OCI-LY7 (cell line): Measurements from ENCODE around the gene BPIFB3. TPM values are rescaled to one million over a fixed set of nuclear protein-coding genes. Genes with fewer than 3 reads are reported as not detected.

ENCODE experiments used
- BruUV-seq: library from RNA; stranded (reverse); fragments of 400-500 nt; replicated peaks from 2 replicates; lab custom pipeline; 2021; lab: Mats Ljungman, UMichigan
- CTCF ChIA-PET: fragments of 300-600 bp; sonication (Branson Sonifier 250); formaldehyde crosslinking; loops from one replicate; lab custom pipeline; 2022; ENCODE audit warnings: antibody characterized with exemption; ENCODE audit not compliant: unreplicated experiment; lab: Charles Lee
- POLR2A ChIA-PET: fragments of 300-600 bp; sonication (Branson Sonifier 250); formaldehyde crosslinking; loops from one replicate; lab custom pipeline; 2022; ENCODE audit warnings: antibody characterized with exemption; lab: Charles Lee
- DNase-seq: peaks from one replicate; pipeline ENCODE4 v3.0.0-alpha.2; 2015; ENCODE audit warnings: low spot score
- H2AFZ ChIP-seq: fragments of 200-600 bp; sonication (generic), shearing (Covaris generic); 2 replicates; pipeline ENCODE4 v1.6.1; 2014; ENCODE audit warnings: mild to moderate bottlenecking, antibody characterized with exemption, low read length, moderate library complexity
- H3K27ac ChIP-seq: fragments of 200-600 bp; sonication (generic); 2 replicates; pipeline ENCODE4 v1.5.1; 2014; ENCODE audit warnings: mixed run types, low read depth, mild to moderate bottlenecking, moderate library complexity, low read length, inconsistent platforms; ENCODE audit not compliant: poor library complexity, severe bottlenecking
- H3K36me3 ChIP-seq: fragments of 200-600 bp; sonication (generic); 2 replicates; pipeline ENCODE4 v1.6.1; 2014; ENCODE audit warnings: mild to moderate bottlenecking, antibody characterized with exemption, low read length, moderate library complexity, mixed read lengths; ENCODE audit not compliant: insufficient read depth
- H3K4me1 ChIP-seq: fragments of 200-600 bp; sonication (generic); 2 replicates; pipeline ENCODE4 v1.5.1; 2014; ENCODE audit warnings: mild to moderate bottlenecking, low read length; ENCODE audit not compliant: insufficient read depth, poor library complexity, severe bottlenecking
- H3K4me2 ChIP-seq: fragments of 200-600 bp; sonication (generic); 2 replicates; pipeline ENCODE4 v1.6.1; 2014; ENCODE audit warnings: mild to moderate bottlenecking, low read length
- H3K4me3 ChIP-seq: fragments of 200-600 bp; sonication (generic); 2 replicates; pipeline ENCODE4 v1.5.1; 2014; ENCODE audit warnings: mild to moderate bottlenecking, low read depth, low read length; ENCODE audit not compliant: poor library complexity, severe bottlenecking
- H3K79me2 ChIP-seq: fragments of 200-600 bp; sonication (generic); 2 replicates; pipeline ENCODE4 v1.6.1; 2016; ENCODE audit warnings: low read depth, mild to moderate bottlenecking, low read length, moderate library complexity, mixed read lengths; ENCODE audit not compliant: insufficient read depth
- H3K9me2 ChIP-seq: fragments of 200-600 bp; sonication (generic); 2 replicates; pipeline ENCODE4 v1.6.1; 2016; ENCODE audit warnings: mild to moderate bottlenecking, low read length, mixed read lengths; ENCODE audit not compliant: insufficient read depth
- H3K9me3 ChIP-seq: fragments of 200-600 bp; sonication (generic); 2 replicates; pipeline ENCODE4 v1.6.1; 2014; ENCODE audit warnings: mild to moderate bottlenecking, mixed run types, low read length, mixed read lengths
- H4K20me1 ChIP-seq: fragments of 200-600 bp; sonication (generic); 2 replicates; pipeline ENCODE4 v1.6.1; 2014; ENCODE audit warnings: mild to moderate bottlenecking, antibody characterized with exemption, low read length, moderate library complexity, mixed read lengths; ENCODE audit not compliant: insufficient read depth
- EZH2phosphoT487 ChIP-seq: fragments of 200-600 bp; sonication (generic); IDR thresholded peaks from 2 replicates; pipeline ENCODE4 v1.6.1; 2018; ENCODE audit warnings: low read depth, borderline replicate concordance, mild to moderate bottlenecking, mixed run types, antibody characterized with exemption, low read length, moderate library complexity, mixed read lengths
- intact Hi-C: fragments of 100-400 bp; cut with micrococcal nuclease; formaldehyde crosslinking; loops from one replicate; pipeline ENCODE4 v1.10.0; 2022; ENCODE audit not compliant: unreplicated experiment
- total RNA-seq, 2 experiments: library from RNA; depleted of rRNA in 1 of 2; stranded (reverse); fragments of >200 nt in 1 of 2; shearing (Covaris generic) in 1 of 2; gene quantifications; 2 replicates each; pipeline ENCODE4 v1.2.3, GENCODE V29; 2014 to 2022
- TF ChIP-seq, protein P1 (sequence below): fragments of 200-600 bp; sonication (generic); conservative IDR thresholded peaks from 2 replicates; pipeline ENCODE4 v1.5.1; 2014; ENCODE audit warnings: mild to moderate bottlenecking, antibody characterized with exemption, low read length, moderate library complexity, mixed read lengths

BPIFB3 gene
- total RNA-seq, 2 experiments from 2014 or later, result not detected

GRCh38 chr20:33063271-33063670 lies 9.6 kb downstream of the BPIFB3 start:
- Histone ChIP-seq H2AFZ (no peak overlapping the region), H3K4me3 (no peak overlapping the region), H3K4me1 (no peaks in the 10 kb centered on the region), H3K27ac (no peak overlapping the region), H3K4me2 (no peak overlapping the region), H4K20me1 (no peaks in the 10 kb centered on the region), H3K79me2 (no peaks in the 10 kb centered on the region), H3K9me3 (no peaks in the 10 kb centered on the region), H3K36me3 (no peaks in the 10 kb centered on the region), H3K9me2 (no peaks in the 10 kb centered on the region)
- TF ChIP-seq EZH2phosphoT487, result no peak
- TF ChIP-seq, protein P1, sequence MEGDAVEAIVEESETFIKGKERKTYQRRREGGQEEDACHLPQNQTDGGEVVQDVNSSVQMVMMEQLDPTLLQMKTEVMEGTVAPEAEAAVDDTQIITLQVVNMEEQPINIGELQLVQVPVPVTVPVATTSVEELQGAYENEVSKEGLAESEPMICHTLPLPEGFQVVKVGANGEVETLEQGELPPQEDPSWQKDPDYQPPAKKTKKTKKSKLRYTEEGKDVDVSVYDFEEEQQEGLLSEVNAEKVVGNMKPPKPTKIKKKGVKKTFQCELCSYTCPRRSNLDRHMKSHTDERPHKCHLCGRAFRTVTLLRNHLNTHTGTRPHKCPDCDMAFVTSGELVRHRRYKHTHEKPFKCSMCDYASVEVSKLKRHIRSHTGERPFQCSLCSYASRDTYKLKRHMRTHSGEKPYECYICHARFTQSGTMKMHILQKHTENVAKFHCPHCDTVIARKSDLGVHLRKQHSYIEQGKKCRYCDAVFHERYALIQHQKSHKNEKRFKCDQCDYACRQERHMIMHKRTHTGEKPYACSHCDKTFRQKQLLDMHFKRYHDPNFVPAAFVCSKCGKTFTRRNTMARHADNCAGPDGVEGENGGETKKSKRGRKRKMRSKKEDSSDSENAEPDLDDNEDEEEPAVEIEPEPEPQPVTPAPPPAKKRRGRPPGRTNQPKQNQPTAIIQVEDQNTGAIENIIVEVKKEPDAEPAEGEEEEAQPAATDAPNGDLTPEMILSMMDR, result no peak
- no peak for DNase-seq
- intact Hi-C loops, result no loop called here
- POLR2A ChIA-PET, result no interaction called here
- BruUV-seq, result no TSS peak
- CTCF ChIA-PET, result no interaction called here

DNA sequence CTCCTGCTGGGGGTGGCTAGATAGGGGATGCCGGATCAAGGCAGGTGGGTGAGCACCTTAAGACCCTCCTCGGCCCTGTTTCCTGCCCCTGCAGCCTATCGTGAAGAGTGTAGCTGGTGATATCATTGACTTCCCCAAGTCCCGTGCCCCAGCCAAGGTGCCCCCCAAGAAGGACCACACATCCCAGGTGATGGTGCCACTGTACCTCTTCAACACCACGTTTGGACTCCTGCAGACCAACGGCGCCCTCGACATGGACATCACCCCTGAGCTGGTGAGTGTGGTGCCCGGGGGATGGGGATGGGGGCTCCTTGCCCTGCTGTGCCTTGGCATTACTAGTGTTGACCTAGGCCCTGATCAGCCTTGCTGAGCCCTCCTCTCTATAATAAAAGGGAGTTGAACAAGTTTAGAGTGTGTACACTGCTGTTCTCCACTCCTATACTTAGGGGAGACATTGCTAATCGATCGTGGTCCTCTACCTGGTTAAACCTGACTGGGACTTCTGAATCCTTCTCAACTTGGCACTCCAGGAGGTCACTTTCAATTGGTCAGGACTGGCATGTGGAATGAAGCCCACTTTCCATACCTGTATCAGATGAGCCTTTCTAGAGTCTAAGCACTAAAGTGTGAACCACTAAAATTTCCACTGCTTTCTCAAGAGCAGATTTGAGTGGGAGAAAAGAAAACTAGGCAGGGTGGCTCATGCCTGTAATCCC lies 11.0 kb downstream of the BPIFB3 start:
- H2AFZ ChIP-seq, result no peak overlapping the region
- TF ChIP-seq, protein P1, result no peak
- TF ChIP-seq EZH2phosphoT487, result no peak
- intact Hi-C loops, result no loop called here
- H3K4me3 ChIP-seq, result no peak overlapping the region
- H3K27ac ChIP-seq, result no peak overlapping the region
- H4K20me1 ChIP-seq, result no peaks in the 10 kb centered on the region
- no peak overlapping the region for H3K4me2 ChIP-seq
- no peaks in the 10 kb centered on the region for H3K9me3 ChIP-seq
- H3K9me2 ChIP-seq, result no peaks in the 10 kb centered on the region
- H3K79me2 ChIP-seq, result no peaks in the 10 kb centered on the region
- POLR2A ChIA-PET, result no interaction called here
- no TSS peak for BruUV-seq
- no peaks in the 10 kb centered on the region for H3K36me3 ChIP-seq
- H3K4me1 ChIP-seq, result no peaks in the 10 kb centered on the region
- DNase-seq, result no peak
- CTCF ChIA-PET, result no interaction called here

DNA sequence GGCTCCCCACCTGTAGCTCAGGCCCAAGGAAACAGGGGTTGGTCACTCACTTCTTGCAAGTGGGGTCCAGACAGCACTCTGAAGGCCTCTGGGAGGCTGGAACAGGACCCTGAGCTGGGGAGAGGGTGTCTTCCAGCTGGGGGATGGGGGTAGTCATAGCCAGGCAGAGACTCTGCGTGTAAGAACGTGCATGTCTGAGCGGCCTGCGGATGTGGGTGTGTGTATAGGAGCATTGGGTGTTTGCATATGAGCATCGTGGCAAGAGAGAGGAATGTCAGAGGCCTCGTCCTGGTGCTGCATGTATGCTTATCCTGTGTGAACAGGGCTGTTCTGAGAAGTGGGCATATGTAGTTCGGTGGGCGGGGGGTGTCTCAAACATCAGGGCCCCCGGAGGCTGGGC lies 12.1 kb downstream of the BPIFB3 start:
- Histone ChIP-seq H3K4me1 (no peaks in the 10 kb centered on the region), H3K9me2 (no peaks in the 10 kb centered on the region), H3K27ac (no peak overlapping the region), H3K4me2 (no peak overlapping the region), H3K9me3 (no peaks in the 10 kb centered on the region), H3K36me3 (no peaks in the 10 kb centered on the region), H2AFZ (no peak overlapping the region), H4K20me1 (no peaks in the 10 kb centered on the region), H3K79me2 (no peaks in the 10 kb centered on the region), H3K4me3 (no peak overlapping the region)
- ChIA-PET POLR2A (no interaction called here), CTCF (no interaction called here)
- DNase-seq, result no peak
- BruUV-seq, result no TSS peak
- TF ChIP-seq EZH2phosphoT487, result no peak
- TF ChIP-seq, protein P1, result no peak
- intact Hi-C loops, result no loop called here
